Epithelial cell of esophagus (primary cell): ENCODE results near the gene LASP1NB.

Experiments
- DNase-seq: peaks from one replicate; pipeline ENCODE4 v3.0.0; 2010; ENCODE audit warnings: low read depth
- H3K4me3 ChIP-seq: 2 replicates; pipeline ENCODE4 v1.5.1; 2011; ENCODE audit warnings: mild to moderate bottlenecking, low read length, control low read depth
- CTCF ChIP-seq: IDR thresholded peaks from 2 replicates; pipeline ENCODE4 v1.5.1; 2011; ENCODE audit warnings: low read depth, mild to moderate bottlenecking, low read length, control low read depth, inconsistent platforms; ENCODE audit not compliant: insufficient read depth; ENCODE audit errors: missing control alignments

The LASP1NB gene

DNA sequence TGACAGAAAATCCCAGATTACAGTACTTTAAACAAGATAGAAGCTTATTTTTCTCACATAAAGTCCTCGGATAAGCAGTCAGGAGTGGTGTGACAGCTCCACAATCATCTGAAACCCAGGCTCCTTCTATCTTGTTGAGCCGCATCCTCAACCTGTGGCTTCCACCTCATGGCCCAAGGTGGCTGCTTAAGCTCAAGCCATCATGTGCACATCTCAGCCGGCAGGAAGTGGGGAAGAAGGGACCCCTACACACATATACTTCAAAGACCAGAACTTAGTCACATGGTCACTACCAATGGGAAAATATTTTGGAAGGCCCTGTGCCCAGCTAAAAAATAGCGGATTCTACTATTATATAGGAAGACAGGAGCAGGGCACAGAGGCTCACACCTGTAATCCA lies 52.8 kb downstream of the LASP1NB start:
- TF ChIP-seq CTCF = no peak
- no peak for DNase-seq
- H3K4me3 ChIP-seq = no peak overlapping the region
